Measurements from ENCODE around the gene TMEM120B.

- TF ChIP-seq CTCF (IDR thresholded peaks at IDR 0.05; ENCODE audit: poor library complexity) (no peak), EZH2phosphoT487 (IDR thresholded peaks at IDR 0.05; ENCODE audit: low read depth, severe bottlenecking, unreplicated experiment) (no peak), EZH2 (IDR thresholded peaks at IDR 0.05; ENCODE audit: borderline replicate concordance) (no peak)
Observed at GRCh38 chr12:121769831-121770301, 57.3 kb downstream of the TMEM120B start.
